H9 (cell line): ENCODE measurements around the gene CEP120. TPM values are rescaled to one million over a fixed set of nuclear protein-coding genes. Genes with fewer than 3 reads are reported as not detected.

Experiments used
- DNase-seq: peaks from one replicate; pipeline ENCODE4 v3.0.0-alpha.2; 2017
- H2AFZ ChIP-seq: one replicate; pipeline ENCODE4 v1.6.1; 2013; ENCODE audit warnings: mild to moderate bottlenecking, low read length, control low read depth, moderate library complexity
- H2AK5ac ChIP-seq: 2 replicates; pipeline ENCODE4 v1.6.1; 2013; ENCODE audit warnings: low read length, control low read depth, mixed read lengths; ENCODE audit not compliant: insufficient read length
- H2BK120ac ChIP-seq: one replicate; pipeline ENCODE4 v1.6.1; 2013; ENCODE audit warnings: low read depth, mild to moderate bottlenecking, low read length, control low read depth, inconsistent platforms; ENCODE audit not compliant: poor library complexity, severe bottlenecking
- H2BK12ac ChIP-seq: 2 replicates; pipeline ENCODE4 v1.6.1; 2013; ENCODE audit warnings: low read length, control low read depth, mixed read lengths, low read depth; ENCODE audit not compliant: insufficient read length
- H2BK15ac ChIP-seq: 2 replicates; pipeline ENCODE4 v1.6.1; 2013; ENCODE audit warnings: low read depth, low read length, control low read depth
- H2BK20ac ChIP-seq: one replicate; pipeline ENCODE4 v1.6.1; 2013; ENCODE audit warnings: low read depth, mild to moderate bottlenecking, low read length, control low read depth, inconsistent platforms; ENCODE audit not compliant: poor library complexity, severe bottlenecking
- H2BK5ac ChIP-seq: 2 replicates; pipeline ENCODE4 v1.6.1; 2013; ENCODE audit warnings: low read length, control low read depth, mixed read lengths; ENCODE audit not compliant: insufficient read length
- H3K14ac ChIP-seq: 2 replicates; pipeline ENCODE4 v1.6.1; 2013; ENCODE audit warnings: low read length, control low read depth; ENCODE audit not compliant: insufficient read depth
- H3K18ac ChIP-seq: 2 replicates; pipeline ENCODE4 v1.6.1; 2013; ENCODE audit warnings: low read depth, mild to moderate bottlenecking, mixed read lengths, low read length, control low read depth; ENCODE audit not compliant: insufficient read length
- H3K23ac ChIP-seq: 2 replicates; pipeline ENCODE4 v1.6.1; 2013; ENCODE audit warnings: low read length, control low read depth, mixed read lengths, low read depth; ENCODE audit not compliant: insufficient read length
- H3K23me2 ChIP-seq: 2 replicates; pipeline ENCODE4 v1.6.1; 2013; ENCODE audit warnings: low read depth, mild to moderate bottlenecking, mixed read lengths, low read length, control low read depth; ENCODE audit not compliant: insufficient read length, poor library complexity, severe bottlenecking
- H3K27ac ChIP-seq: 2 replicates; pipeline ENCODE4 v1.5.1; 2013; ENCODE audit warnings: low read length, control low read depth, mixed read lengths, low read depth; ENCODE audit not compliant: insufficient read length
- H3K27me3 ChIP-seq: 2 replicates; pipeline ENCODE4 v1.6.1; 2013; ENCODE audit warnings: low read length, control low read depth, inconsistent platforms; ENCODE audit not compliant: insufficient read depth
- H3K4ac ChIP-seq: 2 replicates; pipeline ENCODE4 v1.6.1; 2013; ENCODE audit warnings: low read depth, mild to moderate bottlenecking, control low read depth, inconsistent platforms, low read length, moderate library complexity
- H3K4me1 ChIP-seq: 2 replicates; pipeline ENCODE4 v1.6.1; 2013; ENCODE audit warnings: low read length, control low read depth, inconsistent platforms; ENCODE audit not compliant: insufficient read depth
- H3K4me2 ChIP-seq: 2 replicates; pipeline ENCODE4 v1.6.1; 2013; ENCODE audit warnings: low read length, control low read depth, mixed read lengths; ENCODE audit not compliant: insufficient read length, insufficient read depth
- H3K56ac ChIP-seq: 2 replicates; pipeline ENCODE4 v1.6.1; 2013; ENCODE audit warnings: low read depth, mild to moderate bottlenecking, mixed read lengths, low read length, control low read depth; ENCODE audit not compliant: insufficient read length
- H3K79me1 ChIP-seq: 2 replicates; pipeline ENCODE4 v1.6.1; 2013; ENCODE audit warnings: low read depth, mild to moderate bottlenecking, moderate library complexity, low read length, control low read depth, inconsistent platforms; ENCODE audit not compliant: insufficient read depth, poor library complexity, severe bottlenecking
- H3K79me2 ChIP-seq: 2 replicates; pipeline ENCODE4 v1.6.1; 2013; ENCODE audit warnings: low read length, control low read depth, inconsistent platforms; ENCODE audit not compliant: insufficient read depth
- H3K9ac ChIP-seq: 2 replicates; pipeline ENCODE4 v1.6.1; 2013; ENCODE audit warnings: low read length, control low read depth, mixed read lengths; ENCODE audit not compliant: insufficient read length; ENCODE audit errors: extremely low read depth
- H3K9me3 ChIP-seq: one replicate; pipeline ENCODE4 v1.6.1; 2013; ENCODE audit warnings: low read depth, low read length, inconsistent platforms; ENCODE audit not compliant: control insufficient read depth
- H3T11ph ChIP-seq: one replicate; pipeline ENCODE4 v1.6.1; 2013; ENCODE audit warnings: mild to moderate bottlenecking, low read length, control low read depth, inconsistent platforms
- H4K20me1 ChIP-seq: one replicate; pipeline ENCODE4 v1.6.1; 2013; ENCODE audit not compliant: control insufficient read depth, insufficient read length, insufficient read depth
- H4K5ac ChIP-seq: 2 replicates; pipeline ENCODE4 v1.6.1; 2013; ENCODE audit warnings: low read depth, mild to moderate bottlenecking, mixed read lengths, low read length, control low read depth; ENCODE audit not compliant: insufficient read length
- H4K8ac ChIP-seq: replicated peaks from 2 replicates; pipeline ENCODE4 v1.6.1; 2013; ENCODE audit warnings: low read length, control low read depth, mixed read lengths, low read depth; ENCODE audit not compliant: insufficient read length
- H4K91ac ChIP-seq: 2 replicates; pipeline ENCODE4 v1.6.1; 2013; ENCODE audit warnings: low read depth, mild to moderate bottlenecking, moderate library complexity, mixed read lengths, low read length, control low read depth; ENCODE audit not compliant: insufficient read length
- H3K27ac Mint-ChIP-seq, 3 experiments: 2 replicates in 2 of 3; 3 replicates in 1 of 3; pipeline ENCODE4 v1.8.0; 2020 to 2021; ENCODE audit warnings: mixed read lengths in 3 of 3, mild to moderate bottlenecking in 1 of 3, moderate library complexity in 1 of 3
- H3K27me3 Mint-ChIP-seq: 2 replicates; pipeline ENCODE4 v1.8.0; 2021; ENCODE audit warnings: low read depth, mild to moderate bottlenecking, moderate library complexity, mixed read lengths
- H3K36me3 Mint-ChIP-seq, 3 experiments: 2 replicates in 2 of 3; 3 replicates in 1 of 3; pipeline ENCODE4 v1.8.0; 2020 to 2021; ENCODE audit warnings: low read depth in 3 of 3, mixed read lengths in 3 of 3; ENCODE audit not compliant: insufficient read depth in 1 of 3
- H3K4me1 Mint-ChIP-seq, 2 experiments: 2 replicates each; pipeline ENCODE4 v1.8.0; 2020; ENCODE audit warnings: mixed read lengths in 2 of 2
- H3K4me3 Mint-ChIP-seq, 2 experiments: 2 replicates in 1 of 2; 3 replicates in 1 of 2; pipeline ENCODE4 v1.8.0; 2020 to 2021; ENCODE audit warnings: mild to moderate bottlenecking in 2 of 2, mixed read lengths in 2 of 2, moderate library complexity in 1 of 2
- H3K9me3 Mint-ChIP-seq, 2 experiments: 2 replicates in 1 of 2; 3 replicates in 1 of 2; pipeline ENCODE4 v1.8.0; 2020; ENCODE audit warnings: mild to moderate bottlenecking in 2 of 2, mixed read lengths in 2 of 2, moderate library complexity in 1 of 2
- CTCF ChIP-seq: fragments of 200-600 bp; sonication (generic); conservative IDR thresholded peaks from 3 replicates; pipeline ENCODE4 v1.8.0; 2021; ENCODE audit warnings: antibody characterized with exemption, mild to moderate bottlenecking
- WGBS: extraction: QIAGEN DNeasy Blood & Tissue Kit; methylation state at CpG from one replicate; pipeline ENCODE4 v1.1.7; 2013; ENCODE audit warnings: missing lambda C conversion rate, low lambda C conversion rate, mixed read lengths; ENCODE audit not compliant: insufficient read length; ENCODE audit errors: extremely low coverage; 5-methylcytosine and 5-hydroxymethylcytosine counted together
- total RNA-seq: library from RNA; stranded (reverse); gene quantifications from 2 replicates; pipeline ENCODE4 v1.2.1, GENCODE V29; 2021

CEP120 gene
- total RNA-seq, 1 experiment from 2014 or later: 22.5 TPM

- no peak overlapping the region for H4K8ac ChIP-seq
- H3K4me2 ChIP-seq: no peak overlapping the region
- no peak overlapping the region for H3K18ac ChIP-seq
- no peak overlapping the region for H3K4me3 Mint-ChIP-seq
- H2BK120ac ChIP-seq: no peak overlapping the region
- H3K79me2 ChIP-seq: no peaks in the 10 kb centered on the region
- H3K9me3 ChIP-seq: no peaks in the 10 kb centered on the region
- H3K79me1 ChIP-seq: no peaks in the 10 kb centered on the region
- no peak overlapping the region for H3K56ac ChIP-seq
- no peak overlapping the region for H3K4ac ChIP-seq
- H2BK20ac ChIP-seq: no peak overlapping the region
- no peak overlapping the region for H3K27ac Mint-ChIP-seq
- peaks cover 0 to 2% of the 10 kb centered on the region in 2 experiments; a peak in 1 of 4 replicates for H3K4me1 Mint-ChIP-seq
- H2BK15ac ChIP-seq: no peak overlapping the region
- H3K9ac ChIP-seq: no peak overlapping the region
- no peaks in the 10 kb centered on the region for H3K27me3 Mint-ChIP-seq
- no peak overlapping the region for H3K23ac ChIP-seq
- no peak for TF ChIP-seq CTCF
- DNase-seq: no peak
- no peaks in the 10 kb centered on the region for H4K20me1 ChIP-seq
- H2AK5ac ChIP-seq: no peak overlapping the region
- no peak overlapping the region for H2AFZ ChIP-seq
- peaks cover 19 to 28% (median 24%) of the 10 kb centered on the region in 3 experiments for H3K36me3 Mint-ChIP-seq
- no peak overlapping the region for H2BK12ac ChIP-seq
- no peak overlapping the region for H4K5ac ChIP-seq
- no peak overlapping the region for H4K91ac ChIP-seq
- H3K9me3 Mint-ChIP-seq: peaks cover 8% of the 10 kb centered on the region in 2 experiments
- H3K27ac ChIP-seq: no peak overlapping the region
- H3T11ph ChIP-seq: no peak overlapping the region
- no peaks in the 10 kb centered on the region for H3K4me1 ChIP-seq
- no peaks in the 10 kb centered on the region for H3K27me3 ChIP-seq
- H3K14ac ChIP-seq: no peak overlapping the region
- H3K23me2 ChIP-seq: no peaks in the 10 kb centered on the region
- H2BK5ac ChIP-seq: no peak overlapping the region
- no CpG with 5 or more reads among the region's 5 CpGs for WGBS
These were observed 63.6 kb downstream of the CEP120 start for GRCh38 chr5:123359454-123360200.
